Jurkat, Clone E6-1 (cell line): ENCODE data around the gene GALNT17.

ENCODE experiments used
- DNase-seq: peaks from one replicate; pipeline ENCODE4 v3.0.0-alpha.2; 2011; ENCODE audit warnings: low read depth, low spot score
- H3K4me3 ChIP-seq: 2 replicates; pipeline ENCODE4 v1.5.1; 2011; ENCODE audit warnings: mild to moderate bottlenecking, low read length, control low read depth, moderate library complexity

GALNT17 gene

GRCh38 chr7:71470326-71470725 is 338.4 kb downstream of the GALNT17 start:
- no peak overlapping the region for H3K4me3 ChIP-seq

GRCh38 chr7:71470830-71471229 is 338.9 kb downstream of the GALNT17 start:
- DNase-seq: no peak
- no peak overlapping the region for H3K4me3 ChIP-seq

More at GRCh38 chr7:71470326-71470725, 338.4 kb downstream of the GALNT17 start:
- no peak for DNase-seq

GRCh38 chr7:71472962-71473361 is 341.0 kb downstream of the GALNT17 start:
- DNase-seq: no peak
- no peak overlapping the region for H3K4me3 ChIP-seq

- no peak overlapping the region for H3K4me3 ChIP-seq
- no peak for DNase-seq
These were observed 341.5 kb downstream of the GALNT17 start for GRCh38 chr7:71473366-71473967.

GRCh38 chr7:71477441-71477840 is 345.5 kb downstream of the GALNT17 start:
- no peak overlapping the region for H3K4me3 ChIP-seq
- DNase-seq: no peak

GRCh38 chr7:71479231-71479630 is 347.3 kb downstream of the GALNT17 start:
- DNase-seq: no peak

GRCh38 chr7:71480791-71481190 is 348.8 kb downstream of the GALNT17 start:
- H3K4me3 ChIP-seq: no peak overlapping the region
- no peak for DNase-seq

More at GRCh38 chr7:71479231-71479630, 347.3 kb downstream of the GALNT17 start:
- no peak overlapping the region for H3K4me3 ChIP-seq

- H3K4me3 ChIP-seq: no peak overlapping the region
- DNase-seq: no peak
These were observed 350.3 kb downstream of the GALNT17 start for GRCh38 chr7:71482284-71482683.

- no peak overlapping the region for H3K4me3 ChIP-seq
- no peak for DNase-seq
These were observed 352.4 kb downstream of the GALNT17 start for GRCh38 chr7:71484380-71484779.

- DNase-seq: no peak
These were observed 353.6 kb downstream of the GALNT17 start for GRCh38 chr7:71485586-71485985.

GRCh38 chr7:71486414-71486813 is 354.5 kb downstream of the GALNT17 start:
- no peak for DNase-seq
- H3K4me3 ChIP-seq: no peak overlapping the region

More at GRCh38 chr7:71485586-71485985, 353.6 kb downstream of the GALNT17 start:
- no peak overlapping the region for H3K4me3 ChIP-seq

GRCh38 chr7:71486856-71487628 is 355.1 kb downstream of the GALNT17 start:
- DNase-seq: no peak
- H3K4me3 ChIP-seq: no peak overlapping the region

- no peak for DNase-seq
- no peak overlapping the region for H3K4me3 ChIP-seq
These were observed 356.4 kb downstream of the GALNT17 start for GRCh38 chr7:71488308-71488707.

GRCh38 chr7:71491336-71491735 is 359.4 kb downstream of the GALNT17 start:
- no peak for DNase-seq
- H3K4me3 ChIP-seq: no peak overlapping the region

- no peak for DNase-seq
- no peak overlapping the region for H3K4me3 ChIP-seq
These were observed 363.9 kb downstream of the GALNT17 start for GRCh38 chr7:71495828-71496227.

GRCh38 chr7:71497256-71497946 is 365.5 kb downstream of the GALNT17 start:
- no peak for DNase-seq

GRCh38 chr7:71498381-71498780 is 366.4 kb downstream of the GALNT17 start:
- DNase-seq: no peak
- H3K4me3 ChIP-seq: no peak overlapping the region

More at GRCh38 chr7:71497256-71497946, 365.5 kb downstream of the GALNT17 start:
- H3K4me3 ChIP-seq: no peak overlapping the region

- H3K4me3 ChIP-seq: no peak overlapping the region
- DNase-seq: no peak
These were observed 372.9 kb downstream of the GALNT17 start for GRCh38 chr7:71504697-71505441.

GRCh38 chr7:71506822-71507221 is 374.9 kb downstream of the GALNT17 start:
- no peak for DNase-seq
- H3K4me3 ChIP-seq: no peak overlapping the region
